Nephron (organoid): Measurements from ENCODE around the gene PLEKHH1.

ENCODE experiments used
- H3K27ac Mint-ChIP-seq, 3 experiments: 2 replicates each; pipeline ENCODE4 v1.8.0; 2020; ENCODE audit warnings: mixed read lengths in 3 of 3, mild to moderate bottlenecking in 2 of 3, moderate library complexity in 1 of 3
- H3K27me3 Mint-ChIP-seq: 2 replicates; pipeline ENCODE4 v1.8.0; 2021; ENCODE audit warnings: low read depth, mild to moderate bottlenecking, moderate library complexity, mixed read lengths
- H3K36me3 Mint-ChIP-seq: 2 replicates; pipeline ENCODE4 v1.8.0; 2020; ENCODE audit warnings: low read depth, mixed read lengths
- H3K4me1 Mint-ChIP-seq: 2 replicates; pipeline ENCODE4 v1.8.0; 2020; ENCODE audit warnings: mixed read lengths
- H3K4me3 Mint-ChIP-seq, 3 experiments: 2 replicates each; pipeline ENCODE4 v1.8.0; 2020; ENCODE audit warnings: mild to moderate bottlenecking in 3 of 3, mixed read lengths in 3 of 3, moderate library complexity in 2 of 3
- H3K9me3 Mint-ChIP-seq: 2 replicates; pipeline ENCODE4 v1.8.0; 2020; ENCODE audit warnings: mixed read lengths
- TF ChIP-seq, protein P1 (sequence below), 3 experiments: fragments of 200-600 bp; sonication (generic); IDR thresholded peaks; one replicate each; pipeline ENCODE4 v1.5.0; 2021; ENCODE audit warnings: antibody characterized with exemption in 3 of 3; ENCODE audit not compliant: unreplicated experiment in 3 of 3

Gene PLEKHH1

GRCh38 chr14:67502867-67503266 lies 30.2 kb upstream of the PLEKHH1 start:
- Mint-ChIP-seq H3K36me3 (no peaks in the 10 kb centered on the region), H3K27me3 (peaks cover 16% of the 10 kb centered on the region)
- TF ChIP-seq, protein P1, sequence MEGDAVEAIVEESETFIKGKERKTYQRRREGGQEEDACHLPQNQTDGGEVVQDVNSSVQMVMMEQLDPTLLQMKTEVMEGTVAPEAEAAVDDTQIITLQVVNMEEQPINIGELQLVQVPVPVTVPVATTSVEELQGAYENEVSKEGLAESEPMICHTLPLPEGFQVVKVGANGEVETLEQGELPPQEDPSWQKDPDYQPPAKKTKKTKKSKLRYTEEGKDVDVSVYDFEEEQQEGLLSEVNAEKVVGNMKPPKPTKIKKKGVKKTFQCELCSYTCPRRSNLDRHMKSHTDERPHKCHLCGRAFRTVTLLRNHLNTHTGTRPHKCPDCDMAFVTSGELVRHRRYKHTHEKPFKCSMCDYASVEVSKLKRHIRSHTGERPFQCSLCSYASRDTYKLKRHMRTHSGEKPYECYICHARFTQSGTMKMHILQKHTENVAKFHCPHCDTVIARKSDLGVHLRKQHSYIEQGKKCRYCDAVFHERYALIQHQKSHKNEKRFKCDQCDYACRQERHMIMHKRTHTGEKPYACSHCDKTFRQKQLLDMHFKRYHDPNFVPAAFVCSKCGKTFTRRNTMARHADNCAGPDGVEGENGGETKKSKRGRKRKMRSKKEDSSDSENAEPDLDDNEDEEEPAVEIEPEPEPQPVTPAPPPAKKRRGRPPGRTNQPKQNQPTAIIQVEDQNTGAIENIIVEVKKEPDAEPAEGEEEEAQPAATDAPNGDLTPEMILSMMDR (IDR thresholded peaks at IDR 0.05; ENCODE audit: unreplicated experiment in 3 of 3), result no peak

DNA sequence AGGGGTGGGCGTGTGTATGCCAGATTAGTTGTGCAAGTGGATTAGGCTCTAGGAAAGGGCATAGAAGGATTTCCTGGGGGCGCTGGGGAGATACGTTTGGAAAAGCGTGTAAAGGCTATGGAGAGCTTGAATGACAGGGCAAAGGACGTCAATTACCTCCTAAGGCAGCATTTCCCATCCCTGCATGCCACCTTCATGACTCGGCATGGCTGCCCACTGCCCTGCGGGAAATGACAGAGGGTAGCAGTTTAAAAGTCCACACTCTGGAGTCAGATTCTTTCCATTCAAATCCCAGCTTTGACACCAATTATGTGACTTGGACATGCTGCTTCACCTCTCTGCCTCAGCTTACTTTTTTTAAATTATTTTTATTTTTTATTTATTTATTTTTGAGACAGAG lies 29.8 kb upstream of the PLEKHH1 start:
- H3K4me1 Mint-ChIP-seq, result no peaks in the 10 kb centered on the region
- TF ChIP-seq, protein P1 (IDR thresholded peaks at IDR 0.05; ENCODE audit: unreplicated experiment in 3 of 3), result no peak

More at GRCh38 chr14:67502867-67503266, 30.2 kb upstream of the PLEKHH1 start:
- H3K9me3 Mint-ChIP-seq, result no peaks in the 10 kb centered on the region
- H3K4me3 Mint-ChIP-seq, result no peak overlapping the region
- no peak overlapping the region for H3K27ac Mint-ChIP-seq
- H3K4me1 Mint-ChIP-seq, result no peaks in the 10 kb centered on the region

DNA sequence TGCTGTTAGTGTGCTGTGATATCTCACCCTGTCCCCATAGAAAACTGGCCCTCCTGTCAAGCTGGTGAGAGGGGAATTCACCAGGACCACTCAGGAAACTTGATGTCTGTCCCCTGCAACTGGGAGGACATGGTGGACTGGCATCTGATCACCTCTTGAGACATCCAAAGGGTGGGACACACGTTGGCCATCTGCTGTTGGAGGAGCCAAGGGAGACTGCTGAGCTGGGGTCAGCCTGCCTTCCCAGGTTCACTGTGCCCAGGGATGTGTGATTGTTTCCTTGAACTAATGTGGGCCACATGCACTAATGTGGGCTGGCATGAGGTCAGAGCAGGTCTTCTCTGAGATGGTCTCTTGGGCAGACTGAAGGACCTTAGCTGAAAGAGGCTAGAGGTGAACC lies 27.8 kb upstream of the PLEKHH1 start:
- no peaks in the 10 kb centered on the region for H3K36me3 Mint-ChIP-seq
- TF ChIP-seq, protein P1 (IDR thresholded peaks at IDR 0.05; ENCODE audit: unreplicated experiment in 3 of 3), result no peak
- H3K4me1 Mint-ChIP-seq, result no peaks in the 10 kb centered on the region
- no peak overlapping the region for H3K27ac Mint-ChIP-seq
- no peak overlapping the region for H3K4me3 Mint-ChIP-seq
- H3K9me3 Mint-ChIP-seq, result no peaks in the 10 kb centered on the region
- H3K27me3 Mint-ChIP-seq, result peaks cover 18% of the 10 kb centered on the region

More for the DNA sequence above, 29.8 kb upstream of the PLEKHH1 start:
- H3K27ac Mint-ChIP-seq, result no peak overlapping the region
- H3K9me3 Mint-ChIP-seq, result no peaks in the 10 kb centered on the region
- H3K36me3 Mint-ChIP-seq, result no peaks in the 10 kb centered on the region
- H3K4me3 Mint-ChIP-seq, result no peak overlapping the region
- H3K27me3 Mint-ChIP-seq, result peaks cover 16% of the 10 kb centered on the region

DNA sequence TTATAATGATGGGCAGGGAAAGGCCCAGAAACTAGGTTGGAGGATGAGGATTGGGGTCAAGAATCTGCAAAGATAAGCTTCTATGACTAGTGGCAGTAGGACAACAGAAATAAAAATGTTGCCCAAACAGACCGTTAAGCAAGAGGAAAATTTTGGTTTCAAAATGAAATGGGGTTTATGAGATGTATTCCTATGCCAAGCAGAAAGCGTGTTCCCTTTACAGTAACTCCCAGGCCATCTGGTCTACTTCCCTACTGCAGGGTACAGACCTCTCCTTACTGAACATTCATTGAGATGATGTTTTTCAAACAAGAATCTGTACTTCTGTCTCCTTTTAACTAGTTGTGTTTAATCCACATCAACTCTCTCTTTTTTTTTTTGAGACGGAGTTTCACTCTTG lies 24.1 kb upstream of the PLEKHH1 start:
- H3K27me3 Mint-ChIP-seq, result peaks cover 49% of the 10 kb centered on the region
- H3K27ac Mint-ChIP-seq, result no peak overlapping the region
- H3K36me3 Mint-ChIP-seq, result no peaks in the 10 kb centered on the region
- TF ChIP-seq, protein P1 (IDR thresholded peaks at IDR 0.05; ENCODE audit: unreplicated experiment in 3 of 3), result no peak
- H3K4me3 Mint-ChIP-seq, result no peak overlapping the region
- no peaks in the 10 kb centered on the region for H3K9me3 Mint-ChIP-seq
- H3K4me1 Mint-ChIP-seq, result peaks cover 2% of the 10 kb centered on the region

GRCh38 chr14:67510121-67510520 lies 23.0 kb upstream of the PLEKHH1 start:
- TF ChIP-seq, protein P1 (IDR thresholded peaks at IDR 0.05; ENCODE audit: unreplicated experiment in 3 of 3), result no peak
- Mint-ChIP-seq H3K9me3 (no peaks in the 10 kb centered on the region), H3K36me3 (no peaks in the 10 kb centered on the region), H3K4me3 (no peak overlapping the region), H3K4me1 (peaks cover 4% of the 10 kb centered on the region), H3K27me3 (peaks cover 49% of the 10 kb centered on the region), H3K27ac (no peak overlapping the region)

DNA sequence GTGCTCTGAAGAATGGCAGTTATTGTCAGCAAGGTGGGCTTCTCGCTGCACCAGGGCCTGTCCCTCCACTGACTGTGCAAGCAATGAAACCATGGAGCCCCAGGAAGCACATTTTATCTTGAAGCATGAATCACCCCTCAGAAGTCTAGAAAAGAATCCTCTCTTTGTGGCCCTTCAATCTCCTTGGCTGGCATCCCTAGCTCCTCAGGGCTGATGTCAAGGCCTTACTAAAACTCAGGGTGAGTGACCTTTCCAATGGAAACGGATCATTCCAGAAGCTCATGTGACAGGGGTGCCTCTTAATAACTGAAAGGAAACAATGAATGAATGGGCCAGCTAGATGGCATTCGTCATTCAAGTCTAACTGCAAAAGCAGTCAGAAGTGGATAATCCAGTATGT lies 22.3 kb upstream of the PLEKHH1 start:
- peaks cover 4% of the 10 kb centered on the region for H3K4me1 Mint-ChIP-seq
- H3K9me3 Mint-ChIP-seq, result no peaks in the 10 kb centered on the region
- no peak overlapping the region for H3K27ac Mint-ChIP-seq
- TF ChIP-seq, protein P1 (IDR thresholded peaks at IDR 0.05; ENCODE audit: unreplicated experiment in 3 of 3), result no peak
- H3K4me3 Mint-ChIP-seq, result no peak overlapping the region
- H3K36me3 Mint-ChIP-seq, result no peaks in the 10 kb centered on the region
- H3K27me3 Mint-ChIP-seq, result peaks cover 53% of the 10 kb centered on the region
